Measurements from ENCODE around the gene ZBTB24. TPM values are rescaled to one million over a fixed set of nuclear protein-coding genes. Genes with fewer than 3 reads are reported as not detected.

ZBTB24 gene
- total RNA-seq, 4 donors from 2014 or later = 5.3 to 6.4 (median 5.9) TPM

DNA sequence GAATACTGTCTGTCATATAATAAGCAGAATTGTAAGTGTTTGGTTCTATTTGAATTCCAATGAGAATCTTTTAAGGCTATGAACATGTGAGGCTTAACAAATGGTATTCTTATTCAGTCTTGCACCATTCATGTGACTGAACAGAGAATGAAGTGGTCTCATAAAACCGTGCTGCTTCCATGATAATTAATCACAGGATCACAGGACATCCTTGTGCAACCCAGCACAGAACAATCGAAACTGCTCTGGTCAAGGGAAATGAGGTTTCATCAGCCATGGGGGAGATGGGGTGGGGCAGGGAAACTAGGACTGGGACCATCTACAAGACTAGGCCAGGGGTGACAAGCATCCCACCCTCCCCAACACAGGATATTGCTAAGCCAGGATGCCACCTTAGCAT is 48.6 kb downstream of the ZBTB24 start:
- TF ChIP-seq POLR2AphosphoS5 (IDR thresholded peaks at IDR 0.05) = no peak
- no peaks in the 10 kb centered on the region for H3K9me3 ChIP-seq
- peaks cover 4 to 7% (median 6%) of the 10 kb centered on the region in 4 donors for H3K4me1 ChIP-seq
- no peaks in the 10 kb centered on the region for H3K27me3 ChIP-seq
- DNase-seq (ENCODE audit: extremely low spot score) = no peak
- intact Hi-C loops (cut with DNase I) = no loop called here
- WGBS = 60% methylated on average over 2 of the region's 2 CpGs
- H3K4me3 ChIP-seq = no peak overlapping the region
- H3K36me3 ChIP-seq = no peaks in the 10 kb centered on the region
- H3K27ac ChIP-seq (replicated peaks in 1 of 4) = no peak overlapping the region

DNA sequence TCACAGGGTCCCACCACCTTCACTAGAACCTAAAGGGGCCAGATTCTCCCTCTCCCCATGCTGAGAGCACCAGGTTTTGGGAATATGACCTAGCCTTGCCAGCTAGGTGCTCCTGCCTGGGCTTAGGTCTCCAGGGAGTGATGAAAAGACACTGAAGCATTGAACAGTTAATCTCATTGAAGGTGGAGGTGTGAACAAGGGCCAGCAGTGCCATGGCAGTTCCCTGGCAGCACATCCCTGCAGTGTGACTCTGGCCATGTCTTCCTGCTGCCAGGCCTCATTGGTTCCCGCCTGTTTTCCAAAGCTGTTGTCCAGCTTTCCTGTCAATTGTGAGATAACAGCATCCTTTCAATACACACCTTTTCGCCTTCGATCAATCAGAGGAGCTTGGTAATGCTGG is 53.5 kb downstream of the ZBTB24 start:
- H3K4me3 ChIP-seq = no peak overlapping the region
- no peaks in the 10 kb centered on the region for H3K27me3 ChIP-seq
- H3K4me1 ChIP-seq = peaks cover 7 to 9% (median 8%) of the 10 kb centered on the region in 4 donors
- intact Hi-C loops (cut with DNase I) = no loop called here
- TF ChIP-seq POLR2AphosphoS5 (IDR thresholded peaks at IDR 0.05) = no peak
- no peaks in the 10 kb centered on the region for H3K9me3 ChIP-seq
- H3K36me3 ChIP-seq = no peaks in the 10 kb centered on the region
- WGBS = 83% methylated on average over 3 of the region's 3 CpGs
- H3K27ac ChIP-seq (replicated peaks in 1 of 4) = no peak overlapping the region
- DNase-seq (ENCODE audit: extremely low spot score) = no peak

DNA sequence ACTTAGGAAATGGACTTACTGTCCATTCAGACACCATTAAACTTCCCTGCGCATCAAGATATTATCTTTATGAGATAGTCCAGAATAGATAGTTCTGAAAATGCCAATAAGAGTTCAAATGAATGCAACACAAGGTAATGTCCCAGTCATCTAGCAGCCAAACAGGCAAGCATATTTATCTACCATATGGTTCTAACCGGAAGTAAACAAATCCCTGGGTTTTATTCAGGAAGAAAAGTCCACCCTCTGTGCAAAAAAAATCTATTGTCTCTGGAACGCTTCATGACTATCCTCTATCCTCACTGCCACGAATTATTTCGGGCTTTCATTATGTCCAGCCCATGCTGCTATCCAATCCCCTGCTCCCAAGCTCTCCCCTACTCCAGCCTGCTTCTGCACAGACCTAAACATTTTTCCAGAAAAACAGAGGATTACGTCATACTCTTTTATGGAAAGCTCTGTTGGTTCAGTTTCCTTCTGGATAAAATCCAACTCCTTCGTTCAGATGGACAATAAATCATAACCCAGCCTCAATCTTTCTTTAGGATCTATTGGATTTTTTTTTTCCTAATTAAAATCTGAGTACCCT is 54.0 kb downstream of the ZBTB24 start:
- Histone ChIP-seq H3K27ac (replicated peaks in 1 of 4) (no peak overlapping the region), H3K9me3 (no peaks in the 10 kb centered on the region), H3K4me3 (peak overlapping the region in 2 of 4 donors; percentile 3 to 5), H3K36me3 (no peaks in the 10 kb centered on the region), H3K4me1 (peaks cover 7 to 9% (median 8%) of the 10 kb centered on the region in 4 donors), H3K27me3 (no peaks in the 10 kb centered on the region)
- DNase-seq (ENCODE audit: extremely low spot score) = no peak
- WGBS = 33% methylated on average over 7 of the region's 7 CpGs
- intact Hi-C loops (cut with DNase I) = no loop called here
- TF ChIP-seq, protein P1, sequence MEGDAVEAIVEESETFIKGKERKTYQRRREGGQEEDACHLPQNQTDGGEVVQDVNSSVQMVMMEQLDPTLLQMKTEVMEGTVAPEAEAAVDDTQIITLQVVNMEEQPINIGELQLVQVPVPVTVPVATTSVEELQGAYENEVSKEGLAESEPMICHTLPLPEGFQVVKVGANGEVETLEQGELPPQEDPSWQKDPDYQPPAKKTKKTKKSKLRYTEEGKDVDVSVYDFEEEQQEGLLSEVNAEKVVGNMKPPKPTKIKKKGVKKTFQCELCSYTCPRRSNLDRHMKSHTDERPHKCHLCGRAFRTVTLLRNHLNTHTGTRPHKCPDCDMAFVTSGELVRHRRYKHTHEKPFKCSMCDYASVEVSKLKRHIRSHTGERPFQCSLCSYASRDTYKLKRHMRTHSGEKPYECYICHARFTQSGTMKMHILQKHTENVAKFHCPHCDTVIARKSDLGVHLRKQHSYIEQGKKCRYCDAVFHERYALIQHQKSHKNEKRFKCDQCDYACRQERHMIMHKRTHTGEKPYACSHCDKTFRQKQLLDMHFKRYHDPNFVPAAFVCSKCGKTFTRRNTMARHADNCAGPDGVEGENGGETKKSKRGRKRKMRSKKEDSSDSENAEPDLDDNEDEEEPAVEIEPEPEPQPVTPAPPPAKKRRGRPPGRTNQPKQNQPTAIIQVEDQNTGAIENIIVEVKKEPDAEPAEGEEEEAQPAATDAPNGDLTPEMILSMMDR (IDR thresholded peaks at IDR 0.05) = no peak
- TF ChIP-seq POLR2A (IDR thresholded peaks at IDR 0.05; ENCODE audit: low read depth) = no peak
- TF ChIP-seq POLR2AphosphoS5 (IDR thresholded peaks at IDR 0.05) = no peak
- TF ChIP-seq EP300 (IDR thresholded peaks at IDR 0.05) = no peak

- TF ChIP-seq POLR2A (IDR thresholded peaks at IDR 0.05; ENCODE audit: low read depth) (no peak), EP300 (IDR thresholded peaks at IDR 0.05) (no peak), POLR2AphosphoS5 (IDR thresholded peaks at IDR 0.05) (no peak)
- TF ChIP-seq, protein P1 (IDR thresholded peaks at IDR 0.05) = no peak
These were observed 58.1 kb downstream of the ZBTB24 start for GRCh38 chr6:109424946-109425345.

DNA sequence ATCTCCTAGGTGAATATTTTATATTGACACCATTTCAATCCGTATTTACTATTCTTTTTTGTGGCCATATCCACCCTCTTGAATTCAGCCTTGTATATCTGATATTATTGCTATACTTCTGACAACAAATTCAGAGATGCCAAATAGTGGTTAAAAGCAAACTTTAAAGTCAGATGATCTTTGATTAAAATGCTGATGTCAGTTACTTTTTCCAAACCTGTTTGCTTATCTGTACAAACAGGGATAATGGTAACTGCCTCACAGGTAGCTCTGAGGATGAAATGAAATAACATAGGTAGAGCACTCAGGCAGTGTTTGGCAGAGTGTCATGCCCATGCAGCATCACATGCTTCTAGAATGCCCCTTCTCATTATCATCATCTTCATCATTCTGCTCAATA is 61.8 kb downstream of the ZBTB24 start:
- DNase-seq (ENCODE audit: extremely low spot score) = no peak
- Histone ChIP-seq H3K27ac (replicated peaks in 1 of 4) (no peak overlapping the region), H3K4me3 (no peak overlapping the region), H3K36me3 (no peaks in the 10 kb centered on the region), H3K27me3 (no peaks in the 10 kb centered on the region), H3K4me1 (no peaks in the 10 kb centered on the region), H3K9me3 (no peaks in the 10 kb centered on the region)
- intact Hi-C loops (cut with DNase I) = no loop called here
- WGBS = 96% methylated on average over 1 of the region's 1 CpG
- TF ChIP-seq POLR2A (IDR thresholded peaks at IDR 0.05; ENCODE audit: low read depth) = no peak
- TF ChIP-seq, protein P1 (IDR thresholded peaks at IDR 0.05) = no peak
- no peak for TF ChIP-seq POLR2AphosphoS5 (IDR thresholded peaks at IDR 0.05)
- TF ChIP-seq EP300 (IDR thresholded peaks at IDR 0.05) = no peak

More at GRCh38 chr6:109424946-109425345, 58.1 kb downstream of the ZBTB24 start:
- Histone ChIP-seq H3K9me3 (no peaks in the 10 kb centered on the region), H3K36me3 (no peaks in the 10 kb centered on the region), H3K27me3 (no peaks in the 10 kb centered on the region), H3K4me3 (no peak overlapping the region), H3K27ac (replicated peaks in 1 of 4) (no peak overlapping the region), H3K4me1 (peaks cover 7 to 9% (median 8%) of the 10 kb centered on the region in 4 donors)
- no peak for DNase-seq (ENCODE audit: extremely low spot score)
- 88% methylated on average over 2 of the region's 2 CpGs for WGBS
- intact Hi-C loops (cut with DNase I) = no loop called here

DNA sequence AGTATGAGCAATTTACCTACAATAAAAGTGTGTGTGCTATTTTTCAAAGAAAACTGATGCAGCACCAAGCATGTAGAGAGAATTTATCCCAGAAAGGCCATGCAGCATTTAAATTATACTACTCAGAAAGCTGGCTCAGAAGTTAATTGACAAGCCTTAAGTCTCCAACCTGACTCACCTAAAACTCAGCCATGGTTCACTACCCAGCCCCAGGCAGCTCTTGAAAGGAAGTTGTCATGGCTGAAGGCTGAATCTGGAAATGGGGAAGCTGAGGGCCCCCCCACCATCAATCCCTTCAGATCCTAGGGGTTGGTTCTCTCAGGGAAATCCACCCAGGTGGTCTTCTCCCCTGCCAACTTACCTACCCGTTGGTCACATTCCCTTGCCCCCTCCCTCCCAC is 62.3 kb downstream of the ZBTB24 start:
- Histone ChIP-seq H3K4me1 (no peaks in the 10 kb centered on the region), H3K36me3 (peaks cover 0 to 1% (median 0%) of the 10 kb centered on the region in 4 donors), H3K27me3 (no peaks in the 10 kb centered on the region), H3K4me3 (no peak overlapping the region), H3K9me3 (no peaks in the 10 kb centered on the region), H3K27ac (replicated peaks in 1 of 4) (no peak overlapping the region)
- no peak for DNase-seq (ENCODE audit: extremely low spot score)
- TF ChIP-seq, protein P1 (IDR thresholded peaks at IDR 0.05) = no peak
- no peak for TF ChIP-seq POLR2AphosphoS5 (IDR thresholded peaks at IDR 0.05)
- intact Hi-C loops (cut with DNase I) = no loop called here
- 52% methylated on average over 1 of the region's 1 CpG for WGBS
